ENCODE measurements around the gene NID1. TPM values are rescaled to one million over a fixed set of nuclear protein-coding genes. Genes with fewer than 3 reads are reported as not detected.

Gene NID1
- total RNA-seq, 1 experiment from 2014 or later = 11.1 TPM

DNA sequence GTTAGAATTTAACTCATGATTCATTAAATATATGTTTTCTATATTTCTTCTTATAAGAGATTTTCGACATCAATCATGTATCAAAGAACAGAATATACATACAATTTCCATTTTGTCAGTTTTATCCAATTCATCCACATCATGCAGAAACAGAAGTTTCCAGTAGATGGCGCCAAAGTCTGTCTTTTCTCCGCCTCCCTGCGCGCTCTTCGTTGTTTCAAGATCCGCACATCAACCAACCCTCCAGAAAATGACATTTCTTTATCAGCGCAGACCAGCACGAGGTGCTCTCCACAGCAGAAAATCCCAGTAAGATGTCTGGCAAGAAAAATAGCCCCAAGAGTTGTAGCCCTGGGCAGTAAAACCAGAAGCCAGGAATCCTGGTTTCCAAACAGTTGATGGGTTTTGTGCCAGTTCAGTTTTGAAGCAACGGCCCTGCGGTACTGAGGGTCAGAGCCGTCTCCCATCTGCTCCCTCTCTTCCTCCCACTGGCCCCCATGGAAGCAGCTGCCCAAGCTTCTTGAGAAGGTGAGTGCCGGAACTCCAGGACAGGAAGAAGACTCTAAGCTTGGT lies 38.8 kb upstream of the NID1 start:
- DNase-seq (peak; percentile 63), ATAC-seq (peak; percentile 51; the same call in 1 of the 2 replicates)
- H3K79me2 ChIP-seq (ENCODE audit: low read length) = no peaks in the 10 kb centered on the region
- H3K27ac ChIP-seq (ENCODE audit: low read length) = no peak overlapping the region
- no peaks in the 10 kb centered on the region for H3K27me3 ChIP-seq (ENCODE audit: low read length)
- H3K9me2 ChIP-seq (replicated peaks; ENCODE audit: low read length) = no peaks in the 10 kb centered on the region
- POLR2A ChIA-PET (ENCODE audit: unreplicated experiment) = no interaction called here
- no peaks in the 10 kb centered on the region for H3F3A ChIP-seq (ENCODE audit: low read length, unreplicated experiment)
- intact Hi-C loops (cut with micrococcal nuclease) = no loop called here
- no peaks in the 10 kb centered on the region for H3K36me3 ChIP-seq (ENCODE audit: low read depth, low read length)
- no peaks in the 10 kb centered on the region for H3K9me3 ChIP-seq (ENCODE audit: low read length)
- no peaks in the 10 kb centered on the region for H4K20me1 ChIP-seq (ENCODE audit: low read length)
- no peak overlapping the region for H3K4me3 ChIP-seq (ENCODE audit: low read length)
- H2AFZ ChIP-seq (ENCODE audit: low read length) = peak overlapping the region; percentile 60; the same call in 1 of the 2 replicates
- BruUV-seq (replicated peaks) = no TSS peak
- no peak for TF ChIP-seq EZH2 (IDR thresholded peaks at IDR 0.05; ENCODE audit: low read length, unreplicated experiment)
- TF ChIP-seq, protein P1, sequence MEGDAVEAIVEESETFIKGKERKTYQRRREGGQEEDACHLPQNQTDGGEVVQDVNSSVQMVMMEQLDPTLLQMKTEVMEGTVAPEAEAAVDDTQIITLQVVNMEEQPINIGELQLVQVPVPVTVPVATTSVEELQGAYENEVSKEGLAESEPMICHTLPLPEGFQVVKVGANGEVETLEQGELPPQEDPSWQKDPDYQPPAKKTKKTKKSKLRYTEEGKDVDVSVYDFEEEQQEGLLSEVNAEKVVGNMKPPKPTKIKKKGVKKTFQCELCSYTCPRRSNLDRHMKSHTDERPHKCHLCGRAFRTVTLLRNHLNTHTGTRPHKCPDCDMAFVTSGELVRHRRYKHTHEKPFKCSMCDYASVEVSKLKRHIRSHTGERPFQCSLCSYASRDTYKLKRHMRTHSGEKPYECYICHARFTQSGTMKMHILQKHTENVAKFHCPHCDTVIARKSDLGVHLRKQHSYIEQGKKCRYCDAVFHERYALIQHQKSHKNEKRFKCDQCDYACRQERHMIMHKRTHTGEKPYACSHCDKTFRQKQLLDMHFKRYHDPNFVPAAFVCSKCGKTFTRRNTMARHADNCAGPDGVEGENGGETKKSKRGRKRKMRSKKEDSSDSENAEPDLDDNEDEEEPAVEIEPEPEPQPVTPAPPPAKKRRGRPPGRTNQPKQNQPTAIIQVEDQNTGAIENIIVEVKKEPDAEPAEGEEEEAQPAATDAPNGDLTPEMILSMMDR (conservative IDR thresholded peaks at IDR 0.05; ENCODE audit: low read depth, low read length) = peak; percentile 76
- CTCF ChIA-PET = no interaction called here
- no peak overlapping the region for H3K9ac ChIP-seq (ENCODE audit: low read length)
- no peak overlapping the region for H3K4me2 ChIP-seq (ENCODE audit: low read length)
- no peaks in the 10 kb centered on the region for H3K4me1 ChIP-seq (ENCODE audit: insufficient read depth, low read length)

- no TSS peak for BruUV-seq (replicated peaks)
- H4K20me1 ChIP-seq (ENCODE audit: low read length) = no peaks in the 10 kb centered on the region
- 0 out of 2 replicates have a peak overlapping the region, but pooled peaks have one; percentile 26 for H3K4me2 ChIP-seq (ENCODE audit: low read length)
- H3K9ac ChIP-seq (ENCODE audit: low read length) = no peak overlapping the region
- ChIA-PET POLR2A (ENCODE audit: unreplicated experiment) (no interaction called here), CTCF (no interaction called here)
- DNase-seq (no peak), ATAC-seq (no peak)
- no peaks in the 10 kb centered on the region for H3K27me3 ChIP-seq (ENCODE audit: low read length)
- H3K27ac ChIP-seq (ENCODE audit: low read length) = no peak overlapping the region
- intact Hi-C loops (cut with micrococcal nuclease) = no loop called here
- TF ChIP-seq EZH2phosphoT487 (IDR thresholded peaks at IDR 0.05; ENCODE audit: borderline replicate concordance, low read length) = no peak
- TF ChIP-seq, protein P1 (conservative IDR thresholded peaks at IDR 0.05; ENCODE audit: low read depth, low read length) = no peak
- TF ChIP-seq EZH2 (IDR thresholded peaks at IDR 0.05; ENCODE audit: low read length, unreplicated experiment) = no peak
- no peaks in the 10 kb centered on the region for H3K9me3 ChIP-seq (ENCODE audit: low read length)
- no peaks in the 10 kb centered on the region for H3K9me2 ChIP-seq (replicated peaks; ENCODE audit: low read length)
- no peaks in the 10 kb centered on the region for H3K79me2 ChIP-seq (ENCODE audit: low read length)
- H3K4me1 ChIP-seq (ENCODE audit: insufficient read depth, low read length) = no peaks in the 10 kb centered on the region
- H3F3A ChIP-seq (ENCODE audit: low read length, unreplicated experiment) = no peaks in the 10 kb centered on the region
- H3K36me3 ChIP-seq (ENCODE audit: low read depth, low read length) = no peaks in the 10 kb centered on the region
- H2AFZ ChIP-seq (ENCODE audit: low read length) = peak overlapping the region; percentile 38; the same call in 1 of the 2 replicates
- no peak overlapping the region for H3K4me3 ChIP-seq (ENCODE audit: low read length)
Measured at GRCh38 chr1:236103059-236103458, 38.2 kb upstream of the NID1 start.

DNA sequence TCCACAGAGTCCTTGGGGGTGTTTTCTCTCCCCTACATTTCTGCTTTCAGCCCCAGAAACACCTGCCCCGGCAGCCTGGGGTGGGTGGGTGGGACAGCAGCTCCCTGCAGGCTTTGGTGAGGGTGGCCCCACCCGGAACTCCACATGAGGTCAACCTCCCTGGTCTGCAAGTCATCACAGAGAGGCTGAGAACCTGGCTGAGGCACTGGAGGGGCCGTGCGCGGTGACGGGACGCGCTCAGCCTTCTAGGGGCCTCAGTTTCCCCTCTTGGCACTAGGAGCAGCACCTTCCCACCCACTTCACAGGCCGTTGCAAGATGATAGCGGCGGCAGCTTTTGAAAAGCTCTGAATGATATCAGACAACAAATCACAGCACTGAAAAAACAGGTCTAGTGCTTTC lies 37.7 kb upstream of the NID1 start:
- POLR2A ChIA-PET (ENCODE audit: unreplicated experiment) = no interaction called here
- H3K9ac ChIP-seq (ENCODE audit: low read length) = no peak overlapping the region

More for the DNA sequence above, 37.7 kb upstream of the NID1 start:
- TF ChIP-seq EZH2phosphoT487 (IDR thresholded peaks at IDR 0.05; ENCODE audit: borderline replicate concordance, low read length) = no peak
- TF ChIP-seq EZH2 (IDR thresholded peaks at IDR 0.05; ENCODE audit: low read length, unreplicated experiment) = no peak
- TF ChIP-seq, protein P1 (conservative IDR thresholded peaks at IDR 0.05; ENCODE audit: low read depth, low read length) = no peak
- no peaks in the 10 kb centered on the region for H3K9me2 ChIP-seq (replicated peaks; ENCODE audit: low read length)
- no peaks in the 10 kb centered on the region for H3K36me3 ChIP-seq (ENCODE audit: low read depth, low read length)
- no peaks in the 10 kb centered on the region for H3K27me3 ChIP-seq (ENCODE audit: low read length)
- CTCF ChIA-PET = no interaction called here
- intact Hi-C loops (cut with micrococcal nuclease) = no loop called here
- H3K79me2 ChIP-seq (ENCODE audit: low read length) = no peaks in the 10 kb centered on the region
- no peak overlapping the region for H3K4me2 ChIP-seq (ENCODE audit: low read length)
- DNase-seq = no peak
- no peak overlapping the region for H3K27ac ChIP-seq (ENCODE audit: low read length)
- H2AFZ ChIP-seq (ENCODE audit: low read length) = no peak overlapping the region; the same call in 1 of the 2 replicates
- no TSS peak for BruUV-seq (replicated peaks)
- H4K20me1 ChIP-seq (ENCODE audit: low read length) = no peaks in the 10 kb centered on the region
- no peak overlapping the region for H3K4me3 ChIP-seq (ENCODE audit: low read length)
- H3K4me1 ChIP-seq (ENCODE audit: insufficient read depth, low read length) = no peaks in the 10 kb centered on the region
- peaks cover 2% of the 10 kb centered on the region for H3F3A ChIP-seq (ENCODE audit: low read length, unreplicated experiment)
- peaks cover 2% of the 10 kb centered on the region for H3K9me3 ChIP-seq (ENCODE audit: low read length)
- no peak for ATAC-seq
